OCI-LY7 (cell line): ENCODE data around the gene PLEKHM3. TPM values are rescaled to one million over a fixed set of nuclear protein-coding genes. Genes with fewer than 3 reads are reported as not detected.

Experiments used
- BruUV-seq: library from RNA; stranded (reverse); fragments of 400-500 nt; replicated peaks from 2 replicates; lab custom pipeline; 2021; lab: Mats Ljungman, UMichigan
- CTCF ChIA-PET: fragments of 300-600 bp; sonication (Branson Sonifier 250); formaldehyde crosslinking; loops from one replicate; lab custom pipeline; 2022; ENCODE audit warnings: antibody characterized with exemption; ENCODE audit not compliant: unreplicated experiment; lab: Charles Lee
- POLR2A ChIA-PET: fragments of 300-600 bp; sonication (Branson Sonifier 250); formaldehyde crosslinking; loops from one replicate; lab custom pipeline; 2022; ENCODE audit warnings: antibody characterized with exemption; lab: Charles Lee
- DNase-seq: peaks from one replicate; pipeline ENCODE4 v3.0.0-alpha.2; 2015; ENCODE audit warnings: low spot score
- H2AFZ ChIP-seq: fragments of 200-600 bp; sonication (generic), shearing (Covaris generic); 2 replicates; pipeline ENCODE4 v1.6.1; 2014; ENCODE audit warnings: mild to moderate bottlenecking, antibody characterized with exemption, low read length, moderate library complexity
- H3K27ac ChIP-seq: fragments of 200-600 bp; sonication (generic); 2 replicates; pipeline ENCODE4 v1.5.1; 2014; ENCODE audit warnings: mixed run types, low read depth, mild to moderate bottlenecking, moderate library complexity, low read length, inconsistent platforms; ENCODE audit not compliant: poor library complexity, severe bottlenecking
- H3K36me3 ChIP-seq: fragments of 200-600 bp; sonication (generic); 2 replicates; pipeline ENCODE4 v1.6.1; 2014; ENCODE audit warnings: mild to moderate bottlenecking, antibody characterized with exemption, low read length, moderate library complexity, mixed read lengths; ENCODE audit not compliant: insufficient read depth
- H3K4me1 ChIP-seq: fragments of 200-600 bp; sonication (generic); 2 replicates; pipeline ENCODE4 v1.5.1; 2014; ENCODE audit warnings: mild to moderate bottlenecking, low read length; ENCODE audit not compliant: insufficient read depth, poor library complexity, severe bottlenecking
- H3K4me2 ChIP-seq: fragments of 200-600 bp; sonication (generic); 2 replicates; pipeline ENCODE4 v1.6.1; 2014; ENCODE audit warnings: mild to moderate bottlenecking, low read length
- H3K4me3 ChIP-seq: fragments of 200-600 bp; sonication (generic); 2 replicates; pipeline ENCODE4 v1.5.1; 2014; ENCODE audit warnings: mild to moderate bottlenecking, low read depth, low read length; ENCODE audit not compliant: poor library complexity, severe bottlenecking
- H3K79me2 ChIP-seq: fragments of 200-600 bp; sonication (generic); 2 replicates; pipeline ENCODE4 v1.6.1; 2016; ENCODE audit warnings: low read depth, mild to moderate bottlenecking, low read length, moderate library complexity, mixed read lengths; ENCODE audit not compliant: insufficient read depth
- H3K9me2 ChIP-seq: fragments of 200-600 bp; sonication (generic); 2 replicates; pipeline ENCODE4 v1.6.1; 2016; ENCODE audit warnings: mild to moderate bottlenecking, low read length, mixed read lengths; ENCODE audit not compliant: insufficient read depth
- H3K9me3 ChIP-seq: fragments of 200-600 bp; sonication (generic); 2 replicates; pipeline ENCODE4 v1.6.1; 2014; ENCODE audit warnings: mild to moderate bottlenecking, mixed run types, low read length, mixed read lengths
- H4K20me1 ChIP-seq: fragments of 200-600 bp; sonication (generic); 2 replicates; pipeline ENCODE4 v1.6.1; 2014; ENCODE audit warnings: mild to moderate bottlenecking, antibody characterized with exemption, low read length, moderate library complexity, mixed read lengths; ENCODE audit not compliant: insufficient read depth
- EZH2phosphoT487 ChIP-seq: fragments of 200-600 bp; sonication (generic); IDR thresholded peaks from 2 replicates; pipeline ENCODE4 v1.6.1; 2018; ENCODE audit warnings: low read depth, borderline replicate concordance, mild to moderate bottlenecking, mixed run types, antibody characterized with exemption, low read length, moderate library complexity, mixed read lengths
- intact Hi-C: fragments of 100-400 bp; cut with micrococcal nuclease; formaldehyde crosslinking; loops from one replicate; pipeline ENCODE4 v1.10.0; 2022; ENCODE audit not compliant: unreplicated experiment
- total RNA-seq, 2 experiments: library from RNA; depleted of rRNA in 1 of 2; stranded (reverse); fragments of >200 nt in 1 of 2; shearing (Covaris generic) in 1 of 2; gene quantifications; 2 replicates each; pipeline ENCODE4 v1.2.3, GENCODE V29; 2014 to 2022
- TF ChIP-seq, protein P1 (sequence below): fragments of 200-600 bp; sonication (generic); conservative IDR thresholded peaks from 2 replicates; pipeline ENCODE4 v1.5.1; 2014; ENCODE audit warnings: mild to moderate bottlenecking, antibody characterized with exemption, low read length, moderate library complexity, mixed read lengths

PLEKHM3 gene
- total RNA-seq, 2 experiments from 2014 or later = 3.7 to 6.3 TPM

GRCh38 chr2:207990784-207991183 is 34.5 kb downstream of the PLEKHM3 start:
- POLR2A ChIA-PET = no interaction called here

GRCh38 chr2:207988975-207989374 is 36.4 kb downstream of the PLEKHM3 start:
- CTCF ChIA-PET = no interaction called here
- POLR2A ChIA-PET = no interaction called here
- DNase-seq = no peak
- H3K4me1 ChIP-seq = no peaks in the 10 kb centered on the region
- H3K4me2 ChIP-seq = no peak overlapping the region
- BruUV-seq = no TSS peak
- H3K9me3 ChIP-seq = no peaks in the 10 kb centered on the region
- H3K36me3 ChIP-seq = no peaks in the 10 kb centered on the region
- H3K9me2 ChIP-seq = no peaks in the 10 kb centered on the region
- intact Hi-C loops = no loop called here
- no peaks in the 10 kb centered on the region for H4K20me1 ChIP-seq
- no peaks in the 10 kb centered on the region for H3K79me2 ChIP-seq
- H3K27ac ChIP-seq = no peak overlapping the region
- H3K4me3 ChIP-seq = no peak overlapping the region
- no peak for TF ChIP-seq EZH2phosphoT487
- TF ChIP-seq, protein P1, sequence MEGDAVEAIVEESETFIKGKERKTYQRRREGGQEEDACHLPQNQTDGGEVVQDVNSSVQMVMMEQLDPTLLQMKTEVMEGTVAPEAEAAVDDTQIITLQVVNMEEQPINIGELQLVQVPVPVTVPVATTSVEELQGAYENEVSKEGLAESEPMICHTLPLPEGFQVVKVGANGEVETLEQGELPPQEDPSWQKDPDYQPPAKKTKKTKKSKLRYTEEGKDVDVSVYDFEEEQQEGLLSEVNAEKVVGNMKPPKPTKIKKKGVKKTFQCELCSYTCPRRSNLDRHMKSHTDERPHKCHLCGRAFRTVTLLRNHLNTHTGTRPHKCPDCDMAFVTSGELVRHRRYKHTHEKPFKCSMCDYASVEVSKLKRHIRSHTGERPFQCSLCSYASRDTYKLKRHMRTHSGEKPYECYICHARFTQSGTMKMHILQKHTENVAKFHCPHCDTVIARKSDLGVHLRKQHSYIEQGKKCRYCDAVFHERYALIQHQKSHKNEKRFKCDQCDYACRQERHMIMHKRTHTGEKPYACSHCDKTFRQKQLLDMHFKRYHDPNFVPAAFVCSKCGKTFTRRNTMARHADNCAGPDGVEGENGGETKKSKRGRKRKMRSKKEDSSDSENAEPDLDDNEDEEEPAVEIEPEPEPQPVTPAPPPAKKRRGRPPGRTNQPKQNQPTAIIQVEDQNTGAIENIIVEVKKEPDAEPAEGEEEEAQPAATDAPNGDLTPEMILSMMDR = no peak
- H2AFZ ChIP-seq = no peak overlapping the region

More at GRCh38 chr2:207990784-207991183, 34.5 kb downstream of the PLEKHM3 start:
- Histone ChIP-seq H3K36me3 (no peaks in the 10 kb centered on the region), H3K9me2 (no peaks in the 10 kb centered on the region), H3K79me2 (no peaks in the 10 kb centered on the region), H2AFZ (no peak overlapping the region), H3K4me2 (no peak overlapping the region), H4K20me1 (no peaks in the 10 kb centered on the region), H3K27ac (no peak overlapping the region), H3K4me1 (no peaks in the 10 kb centered on the region), H3K4me3 (no peak overlapping the region), H3K9me3 (no peaks in the 10 kb centered on the region)
- BruUV-seq = no TSS peak
- no peak for TF ChIP-seq EZH2phosphoT487
- TF ChIP-seq, protein P1 = no peak
- intact Hi-C loops = no loop called here
- CTCF ChIA-PET = no interaction called here
- no peak for DNase-seq

DNA sequence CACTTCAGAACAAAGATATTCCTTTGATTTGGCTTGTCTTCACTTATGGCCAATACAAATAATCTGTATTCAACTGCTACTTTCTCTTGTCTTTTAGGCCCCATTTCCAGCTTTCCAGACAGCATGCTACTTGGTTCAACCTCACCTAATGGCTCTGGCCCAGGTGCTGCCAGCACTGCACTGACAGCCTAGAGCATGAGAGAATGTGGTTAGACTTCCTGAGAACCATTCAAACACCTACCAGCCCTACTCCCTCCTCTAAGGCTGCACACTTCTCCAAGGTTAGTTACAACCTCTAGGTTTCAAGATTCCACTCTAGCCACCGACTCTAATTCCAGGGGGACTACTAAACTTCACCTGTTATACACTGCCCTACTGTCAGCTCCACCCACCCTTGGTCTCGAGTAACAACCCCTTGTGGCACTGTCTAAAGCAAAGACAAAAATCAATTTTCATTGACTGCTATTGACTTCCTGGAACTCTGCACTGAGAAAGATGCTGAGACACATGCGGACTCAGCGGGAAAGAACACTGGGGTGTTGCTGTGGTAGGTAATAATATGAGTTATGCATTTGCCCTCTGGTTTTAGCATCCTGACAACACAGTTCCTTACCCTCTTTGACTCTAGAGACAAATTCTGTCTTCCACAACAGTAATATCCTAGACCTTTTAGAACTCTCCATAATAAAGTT is 38.2 kb downstream of the PLEKHM3 start:
- Histone ChIP-seq H3K9me3 (no peaks in the 10 kb centered on the region), H3K27ac (no peak overlapping the region), H3K4me3 (no peak overlapping the region), H3K4me2 (no peak overlapping the region), H3K36me3 (no peaks in the 10 kb centered on the region), H3K79me2 (no peaks in the 10 kb centered on the region), H4K20me1 (no peaks in the 10 kb centered on the region), H3K4me1 (no peaks in the 10 kb centered on the region), H3K9me2 (no peaks in the 10 kb centered on the region), H2AFZ (no peak overlapping the region)
- TF ChIP-seq, protein P1 = no peak
- no peak for TF ChIP-seq EZH2phosphoT487
- ChIA-PET POLR2A (interaction anchor here (0.7 to 2.6 kb wide), 3 partner anchors 14 to 361 kb away, joined by 3 to 7 read pairs (median 6); no protein-coding TSS in a partner anchor), CTCF (no interaction called here)
- DNase-seq = no peak
- no TSS peak for BruUV-seq
- intact Hi-C loops = no loop called here
